Stimulated activated CD4-positive, alpha-beta T cell treated with anti-CD3 and anti-CD28 coated beads, Interleukin-2, amount 100 ng/mL, for 4 hours (primary cell): Measurements from ENCODE around the gene CDKAL1.

Source experiments
- DNase-seq: peaks from one replicate; pipeline ENCODE4 v3.0.0-alpha.2; 2020; ENCODE audit warnings: low read depth

Gene CDKAL1

DNA sequence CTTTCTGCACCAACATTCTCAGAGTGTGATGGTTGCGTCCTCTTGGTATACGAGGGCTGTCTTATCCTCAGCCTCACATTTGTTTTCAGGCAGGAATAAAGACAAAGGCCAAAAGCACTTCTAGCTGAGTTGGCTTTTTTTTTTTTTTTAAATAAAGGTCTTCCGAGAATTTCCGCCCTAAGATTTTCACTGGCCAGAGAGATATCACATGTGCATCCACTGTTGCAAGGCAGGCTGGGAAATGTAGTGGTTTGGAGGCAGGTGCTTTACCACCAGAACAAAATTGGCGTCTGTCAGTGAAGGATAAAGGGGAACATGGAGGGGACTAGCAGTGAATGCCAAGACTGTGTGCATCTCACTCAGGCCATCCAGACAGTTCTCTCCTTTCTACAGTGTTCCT lies 724.4 kb downstream of the CDKAL1 start:
- no peak for DNase-seq

DNA sequence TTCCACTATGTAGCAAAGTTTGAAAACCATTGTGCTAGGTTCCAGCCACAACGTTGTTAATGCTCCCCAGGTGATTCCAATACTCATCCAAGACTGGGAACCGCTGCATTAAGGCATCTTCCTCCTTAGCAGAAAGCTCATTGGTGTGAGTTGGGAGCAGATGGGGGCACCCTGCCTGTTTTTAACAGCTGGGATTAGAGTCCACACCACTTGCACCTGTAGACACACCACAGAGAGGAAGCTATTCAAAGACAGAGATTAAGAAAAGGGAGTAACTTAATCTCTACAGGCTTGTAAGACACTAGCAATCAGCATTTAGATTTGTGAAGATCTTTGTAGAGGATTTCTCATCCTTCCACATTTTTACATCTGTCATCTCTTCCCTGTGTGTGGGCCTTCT lies 725.4 kb downstream of the CDKAL1 start:
- DNase-seq: no peak

DNA sequence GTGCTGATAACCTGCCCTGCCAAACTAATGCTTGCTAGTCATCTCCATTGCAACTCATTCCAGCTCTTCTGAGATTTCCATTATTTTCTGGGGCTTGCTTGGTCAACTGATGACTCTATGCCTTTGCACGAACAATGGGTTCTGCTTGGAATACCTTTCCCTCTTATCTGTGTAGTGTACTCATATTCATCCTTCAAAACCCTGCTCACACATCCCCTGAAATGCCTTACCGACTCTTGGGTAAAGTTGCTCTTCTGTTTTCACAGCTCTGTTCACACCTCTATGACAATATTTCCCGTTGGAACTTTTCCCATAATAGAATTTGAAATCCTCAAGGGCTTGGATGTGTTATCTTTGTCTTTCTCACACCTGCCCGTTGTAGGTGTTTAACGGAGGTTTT lies 728.2 kb downstream of the CDKAL1 start:
- no peak for DNase-seq

DNA sequence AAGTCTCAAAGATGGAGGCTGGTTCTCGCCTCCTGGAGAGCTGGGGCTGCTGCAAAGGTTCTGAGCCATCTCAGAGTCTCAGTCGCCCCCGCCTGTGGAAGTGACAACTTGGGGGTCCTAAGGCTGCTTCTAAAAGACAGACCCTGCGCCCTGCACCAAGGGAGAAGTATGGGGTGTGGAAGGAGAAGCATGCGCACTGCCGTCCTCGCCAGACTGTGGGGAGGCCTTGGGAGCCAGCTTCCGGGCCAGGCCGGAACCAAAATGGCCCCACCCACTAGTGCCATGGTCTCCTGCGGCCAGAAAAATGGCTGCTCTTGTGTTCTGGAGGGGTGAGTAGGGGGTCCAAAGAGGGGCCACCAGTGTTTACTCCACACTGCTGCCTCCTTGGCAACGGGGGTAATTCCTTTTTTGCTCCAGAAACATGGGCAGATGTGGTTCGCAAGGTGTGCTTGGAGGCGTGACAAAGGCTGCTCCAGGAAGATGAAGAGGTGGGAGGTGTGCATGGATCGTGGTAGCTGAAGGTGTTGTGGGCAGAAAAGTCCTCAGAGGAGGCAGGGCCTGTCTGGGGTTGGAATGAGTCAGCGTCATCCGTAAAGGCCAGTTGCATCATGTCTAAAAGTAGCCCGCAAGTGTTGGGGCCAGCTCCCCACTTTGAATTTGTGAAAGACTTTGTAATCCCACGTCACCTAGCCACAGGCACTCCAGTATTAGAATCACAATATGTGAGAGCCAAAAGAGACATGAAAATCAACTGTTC lies 729.5 kb downstream of the CDKAL1 start:
- DNase-seq: no peak

DNA sequence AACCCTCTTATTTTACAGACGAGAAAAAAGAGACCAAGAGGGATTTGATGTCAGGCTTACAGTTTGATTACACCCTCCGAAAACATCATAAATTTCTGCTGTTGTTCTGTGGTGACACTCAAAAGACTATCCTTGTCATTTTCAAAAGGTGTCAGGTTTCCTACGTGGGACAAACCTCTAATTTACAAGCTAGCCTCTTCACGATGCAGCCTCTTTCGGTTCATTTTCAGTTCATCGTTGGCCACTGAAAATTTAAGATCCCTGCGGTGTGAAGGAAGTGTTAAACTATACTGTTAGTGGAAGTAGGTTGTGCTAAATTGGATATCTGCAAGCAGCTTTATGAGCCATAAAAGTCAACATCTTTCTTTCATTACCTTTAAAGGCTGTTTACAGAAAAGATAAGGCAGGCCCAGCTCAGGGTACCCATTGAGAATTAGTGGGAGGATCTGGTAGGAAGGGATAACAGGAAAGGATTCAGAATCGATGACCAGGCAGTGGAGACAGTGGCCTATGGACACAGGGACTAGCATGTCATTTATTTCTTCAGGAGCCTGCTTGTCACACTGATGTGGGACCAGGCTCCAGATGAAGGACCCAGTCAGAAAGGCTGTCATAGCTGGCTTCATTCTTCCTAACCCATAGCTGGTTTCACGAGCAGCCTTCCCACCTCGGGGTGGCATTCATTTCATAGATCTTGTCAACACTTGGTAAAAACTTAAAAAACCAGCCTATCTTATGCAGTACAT lies 730.2 kb downstream of the CDKAL1 start:
- DNase-seq: no peak

- DNase-seq: no peak
Observed at GRCh38 chr6:21265034-21265729, 730.9 kb downstream of the CDKAL1 start.

- DNase-seq: no peak
Observed at GRCh38 chr6:21265730-21266044, 731.4 kb downstream of the CDKAL1 start.

DNA sequence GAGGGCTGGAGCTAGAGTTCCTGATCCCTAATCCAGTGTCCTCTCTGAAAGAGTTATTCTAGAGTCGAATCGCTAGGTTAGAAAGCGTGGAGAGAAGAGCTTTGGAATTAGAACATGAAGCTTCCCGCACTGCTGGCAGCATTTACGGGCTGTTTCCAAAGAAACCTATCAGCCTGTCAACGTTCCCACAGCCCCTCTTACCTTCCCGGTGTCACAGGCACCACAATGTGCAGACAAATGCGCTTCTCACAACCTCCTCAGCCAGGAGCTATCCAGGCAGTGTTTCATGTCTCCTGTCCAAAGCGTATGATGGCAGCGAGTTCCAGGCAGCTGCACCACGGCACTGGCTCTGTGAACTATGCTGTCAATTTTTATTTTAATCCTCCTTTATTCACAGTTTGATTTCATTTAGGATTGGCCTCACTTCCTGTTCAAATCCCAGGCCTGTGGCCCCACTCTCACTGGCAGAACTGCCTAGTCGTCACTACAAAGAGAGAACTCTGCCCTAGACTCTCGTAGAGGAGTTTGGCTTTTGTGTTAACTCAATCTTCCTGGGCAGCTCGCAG lies 736.5 kb downstream of the CDKAL1 start:
- no peak for DNase-seq

- no peak for DNase-seq
Observed at GRCh38 chr6:21271428-21272155, 737.3 kb downstream of the CDKAL1 start.

GRCh38 chr6:21273451-21273850 lies 739.2 kb downstream of the CDKAL1 start:
- DNase-seq: no peak

- no peak for DNase-seq
Observed at GRCh38 chr6:21274851-21275250, 740.6 kb downstream of the CDKAL1 start.

DNA sequence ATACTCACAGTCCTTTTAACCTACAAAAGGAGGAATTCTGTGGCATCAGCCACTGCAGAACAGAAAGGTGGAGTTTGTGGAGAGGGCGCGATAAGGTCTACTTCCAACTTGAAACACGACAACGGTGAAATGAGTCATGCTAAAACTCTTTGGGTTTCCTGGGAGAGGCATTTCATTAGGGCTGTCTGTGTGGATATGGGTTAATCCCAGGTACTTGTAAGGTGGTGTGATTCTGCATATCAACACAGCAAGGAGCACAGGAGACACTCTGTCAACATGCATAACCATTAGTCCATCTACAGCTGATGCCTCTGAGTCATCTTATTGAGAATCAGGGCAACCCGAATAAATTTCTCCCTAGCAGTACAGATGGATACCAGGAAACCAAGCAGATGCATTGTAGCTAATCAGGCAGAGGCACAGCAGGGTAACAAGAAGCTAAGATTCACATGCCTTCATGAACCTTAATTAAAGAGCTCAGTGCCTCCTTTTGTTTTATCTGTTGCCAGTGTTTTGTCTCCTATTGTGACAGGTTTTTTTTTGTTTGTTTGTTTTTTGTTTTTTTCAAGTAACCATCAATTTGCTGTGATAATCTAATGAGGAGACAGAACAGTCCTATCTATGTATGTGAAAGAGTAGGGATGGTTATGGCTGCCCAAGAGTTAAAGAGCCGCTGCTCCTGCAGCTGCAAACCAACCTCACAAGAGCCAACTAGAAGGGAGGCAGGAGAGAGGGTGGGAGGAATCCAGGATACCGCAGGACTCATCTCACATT lies 743.5 kb downstream of the CDKAL1 start:
- DNase-seq: no peak

DNA sequence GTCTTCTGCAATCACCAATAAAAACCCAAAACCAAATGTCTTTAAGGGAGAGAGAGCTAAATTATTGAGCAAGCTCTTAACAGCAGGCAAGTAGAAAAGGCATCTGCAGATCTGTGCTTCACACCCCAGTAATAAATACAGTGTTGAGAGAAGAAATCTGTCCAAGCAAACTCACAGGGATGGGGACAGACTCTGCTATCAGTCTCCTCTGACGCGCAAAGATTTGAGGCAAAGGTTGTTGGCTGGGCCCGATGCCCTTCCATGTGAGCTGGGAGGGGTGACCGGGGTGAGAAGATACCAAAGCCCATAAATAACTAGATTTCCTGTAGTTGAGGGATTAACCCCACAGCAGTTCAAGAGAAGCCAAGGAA lies 744.1 kb downstream of the CDKAL1 start:
- DNase-seq: no peak

- no peak for DNase-seq
Observed at GRCh38 chr6:21279619-21280018, 745.4 kb downstream of the CDKAL1 start.

DNA sequence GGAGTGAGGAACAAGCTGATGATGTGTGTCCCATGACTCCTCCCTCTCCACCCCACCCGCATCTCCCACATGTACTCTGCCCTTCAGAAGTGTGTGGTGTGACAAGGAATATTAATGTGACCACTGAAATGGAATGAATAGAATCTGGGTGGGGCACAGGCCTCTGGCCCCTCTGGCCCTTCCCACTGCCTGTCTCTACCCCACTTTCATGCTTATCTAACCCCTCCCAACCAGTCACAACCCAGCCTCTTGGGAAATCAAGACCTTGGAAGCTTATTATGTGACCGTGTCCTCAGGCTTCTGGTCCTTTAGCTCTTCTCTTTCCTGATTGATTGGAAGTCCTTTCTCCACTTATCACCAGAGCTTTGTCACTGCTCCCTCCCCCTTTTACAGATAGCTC lies 747.1 kb downstream of the CDKAL1 start:
- DNase-seq: no peak
